Measurements from ENCODE around the gene GIT1. TPM values are rescaled to one million over a fixed set of nuclear protein-coding genes. Genes with fewer than 3 reads are reported as not detected.

Gene GIT1
- total and polyA plus RNA-seq, 2 of the 13 experiments (the other 11 are each of a cell fraction or from before 2014, with no cell fraction given): 14.2 to 30.8 TPM

- TF ChIP-seq, protein P1, sequence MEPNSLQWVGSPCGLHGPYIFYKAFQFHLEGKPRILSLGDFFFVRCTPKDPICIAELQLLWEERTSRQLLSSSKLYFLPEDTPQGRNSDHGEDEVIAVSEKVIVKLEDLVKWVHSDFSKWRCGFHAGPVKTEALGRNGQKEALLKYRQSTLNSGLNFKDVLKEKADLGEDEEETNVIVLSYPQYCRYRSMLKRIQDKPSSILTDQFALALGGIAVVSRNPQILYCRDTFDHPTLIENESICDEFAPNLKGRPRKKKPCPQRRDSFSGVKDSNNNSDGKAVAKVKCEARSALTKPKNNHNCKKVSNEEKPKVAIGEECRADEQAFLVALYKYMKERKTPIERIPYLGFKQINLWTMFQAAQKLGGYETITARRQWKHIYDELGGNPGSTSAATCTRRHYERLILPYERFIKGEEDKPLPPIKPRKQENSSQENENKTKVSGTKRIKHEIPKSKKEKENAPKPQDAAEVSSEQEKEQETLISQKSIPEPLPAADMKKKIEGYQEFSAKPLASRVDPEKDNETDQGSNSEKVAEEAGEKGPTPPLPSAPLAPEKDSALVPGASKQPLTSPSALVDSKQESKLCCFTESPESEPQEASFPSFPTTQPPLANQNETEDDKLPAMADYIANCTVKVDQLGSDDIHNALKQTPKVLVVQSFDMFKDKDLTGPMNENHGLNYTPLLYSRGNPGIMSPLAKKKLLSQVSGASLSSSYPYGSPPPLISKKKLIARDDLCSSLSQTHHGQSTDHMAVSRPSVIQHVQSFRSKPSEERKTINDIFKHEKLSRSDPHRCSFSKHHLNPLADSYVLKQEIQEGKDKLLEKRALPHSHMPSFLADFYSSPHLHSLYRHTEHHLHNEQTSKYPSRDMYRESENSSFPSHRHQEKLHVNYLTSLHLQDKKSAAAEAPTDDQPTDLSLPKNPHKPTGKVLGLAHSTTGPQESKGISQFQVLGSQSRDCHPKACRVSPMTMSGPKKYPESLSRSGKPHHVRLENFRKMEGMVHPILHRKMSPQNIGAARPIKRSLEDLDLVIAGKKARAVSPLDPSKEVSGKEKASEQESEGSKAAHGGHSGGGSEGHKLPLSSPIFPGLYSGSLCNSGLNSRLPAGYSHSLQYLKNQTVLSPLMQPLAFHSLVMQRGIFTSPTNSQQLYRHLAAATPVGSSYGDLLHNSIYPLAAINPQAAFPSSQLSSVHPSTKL (CRISPR knock-in tag; IDR thresholded peaks at IDR 0.05): no peak
- no peak for TF ChIP-seq ZNF850 (CRISPR knock-in tag; conservative IDR thresholded peaks at IDR 0.05)
- TF ChIP-seq TGIF2 (CRISPR knock-in tag; IDR thresholded peaks at IDR 0.05): peak; percentile 35; the same call in 1 of the 2 replicates
- no peak for TF ChIP-seq RXRB (CRISPR knock-in tag; IDR thresholded peaks at IDR 0.05; ENCODE audit: borderline replicate concordance)
- 0 out of 2 replicates have a peak, but pooled peaks have one; percentile 59 for TF ChIP-seq ZNF431 (CRISPR knock-in tag; IDR thresholded peaks at IDR 0.05; ENCODE audit: borderline replicate concordance, low read depth)
- TF ChIP-seq KLF13 (CRISPR knock-in tag; IDR thresholded peaks at IDR 0.05): no peak
- TF ChIP-seq TRIM24 (CRISPR knock-in tag; IDR thresholded peaks at IDR 0.05): no peak
- TF ChIP-seq FOXA1 (IDR thresholded peaks at IDR 0.05): no peak
- TF ChIP-seq FOXA1 (CRISPR knock-in tag; IDR thresholded peaks at IDR 0.05): no peak
- TF ChIP-seq GABPA (IDR thresholded peaks at IDR 0.05; ENCODE audit: low read depth, low read length): no peak
- no peak; the same call in 1 of the 2 replicates for TF ChIP-seq GABPA (CRISPR knock-in tag; IDR thresholded peaks at IDR 0.05; ENCODE audit: low read depth)
- peak; percentile 22; the same call in 1 of the 2 replicates for TF ChIP-seq ZNF331 (CRISPR knock-in tag; IDR thresholded peaks at IDR 0.05)
- TF ChIP-seq TBX3 (IDR thresholded peaks at IDR 0.05; ENCODE audit: borderline replicate concordance): no peak
- no peak for TF ChIP-seq ZBTB34 (CRISPR knock-in tag; IDR thresholded peaks at IDR 0.05)
- no peak for TF ChIP-seq MAFF (IDR thresholded peaks at IDR 0.05; ENCODE audit: low read depth, low read length)
- TF ChIP-seq MED13 (CRISPR knock-in tag; IDR thresholded peaks at IDR 0.05): 0 out of 2 replicates have a peak, but pooled peaks have one; percentile 65
- no peak for TF ChIP-seq THAP7 (CRISPR knock-in tag; IDR thresholded peaks at IDR 0.05)
- TF ChIP-seq SP1 (IDR thresholded peaks at IDR 0.05): no peak
- peak; percentile 58 for TF ChIP-seq SP1 (CRISPR knock-in tag; IDR thresholded peaks at IDR 0.05)
- TF ChIP-seq RCOR2 (CRISPR knock-in tag; IDR thresholded peaks at IDR 0.05): no peak
- TF ChIP-seq ZNF484 (CRISPR knock-in tag; IDR thresholded peaks at IDR 0.05; ENCODE audit: borderline replicate concordance, low read depth): no peak
These were observed 20.9 kb downstream of the GIT1 start, which contains the start of gene TP53I13 (continued) for GRCh38 chr17:29568331-29569244.
